ENCODE measurements around the gene DYNC2I2. TPM values are rescaled to one million over a fixed set of nuclear protein-coding genes. Genes with fewer than 3 reads are reported as not detected.

DYNC2I2 gene
- polyA plus RNA-seq, 1 of the 3 experiments (the other 2 are of a cell fraction) = 73.7 TPM

DNA sequence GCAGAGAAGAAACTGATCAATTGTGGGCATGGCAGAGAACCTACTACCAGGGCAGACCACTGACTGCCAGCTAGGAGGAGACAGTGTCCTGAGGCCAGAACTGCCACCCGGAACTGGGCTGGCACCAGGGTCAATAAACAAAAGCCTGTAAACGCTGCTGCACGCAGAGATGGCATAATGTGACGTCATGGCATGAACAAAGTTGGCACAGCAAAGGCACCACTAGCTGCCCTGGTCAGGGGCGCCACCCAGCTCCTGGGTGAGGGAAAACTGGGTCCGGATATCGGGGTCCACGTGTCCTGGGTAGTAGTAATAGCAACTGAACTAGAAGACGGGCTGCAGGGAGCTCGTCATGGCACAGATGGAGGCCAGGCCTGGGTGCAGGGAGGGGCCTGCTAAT, 32.1 kb downstream of the DYNC2I2 start (continued):
- TF ChIP-seq, protein P1, sequence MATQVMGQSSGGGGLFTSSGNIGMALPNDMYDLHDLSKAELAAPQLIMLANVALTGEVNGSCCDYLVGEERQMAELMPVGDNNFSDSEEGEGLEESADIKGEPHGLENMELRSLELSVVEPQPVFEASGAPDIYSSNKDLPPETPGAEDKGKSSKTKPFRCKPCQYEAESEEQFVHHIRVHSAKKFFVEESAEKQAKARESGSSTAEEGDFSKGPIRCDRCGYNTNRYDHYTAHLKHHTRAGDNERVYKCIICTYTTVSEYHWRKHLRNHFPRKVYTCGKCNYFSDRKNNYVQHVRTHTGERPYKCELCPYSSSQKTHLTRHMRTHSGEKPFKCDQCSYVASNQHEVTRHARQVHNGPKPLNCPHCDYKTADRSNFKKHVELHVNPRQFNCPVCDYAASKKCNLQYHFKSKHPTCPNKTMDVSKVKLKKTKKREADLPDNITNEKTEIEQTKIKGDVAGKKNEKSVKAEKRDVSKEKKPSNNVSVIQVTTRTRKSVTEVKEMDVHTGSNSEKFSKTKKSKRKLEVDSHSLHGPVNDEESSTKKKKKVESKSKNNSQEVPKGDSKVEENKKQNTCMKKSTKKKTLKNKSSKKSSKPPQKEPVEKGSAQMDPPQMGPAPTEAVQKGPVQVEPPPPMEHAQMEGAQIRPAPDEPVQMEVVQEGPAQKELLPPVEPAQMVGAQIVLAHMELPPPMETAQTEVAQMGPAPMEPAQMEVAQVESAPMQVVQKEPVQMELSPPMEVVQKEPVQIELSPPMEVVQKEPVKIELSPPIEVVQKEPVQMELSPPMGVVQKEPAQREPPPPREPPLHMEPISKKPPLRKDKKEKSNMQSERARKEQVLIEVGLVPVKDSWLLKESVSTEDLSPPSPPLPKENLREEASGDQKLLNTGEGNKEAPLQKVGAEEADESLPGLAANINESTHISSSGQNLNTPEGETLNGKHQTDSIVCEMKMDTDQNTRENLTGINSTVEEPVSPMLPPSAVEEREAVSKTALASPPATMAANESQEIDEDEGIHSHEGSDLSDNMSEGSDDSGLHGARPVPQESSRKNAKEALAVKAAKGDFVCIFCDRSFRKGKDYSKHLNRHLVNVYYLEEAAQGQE (IDR thresholded peaks at IDR 0.05; ENCODE audit: low read depth, low read length) = no peak
- no peak for TF ChIP-seq MEF2A (IDR thresholded peaks at IDR 0.05; ENCODE audit: borderline replicate concordance, low read depth)
- TF ChIP-seq TEAD4 (IDR thresholded peaks at IDR 0.05; ENCODE audit: borderline replicate concordance, insufficient read depth) = no peak

DNA sequence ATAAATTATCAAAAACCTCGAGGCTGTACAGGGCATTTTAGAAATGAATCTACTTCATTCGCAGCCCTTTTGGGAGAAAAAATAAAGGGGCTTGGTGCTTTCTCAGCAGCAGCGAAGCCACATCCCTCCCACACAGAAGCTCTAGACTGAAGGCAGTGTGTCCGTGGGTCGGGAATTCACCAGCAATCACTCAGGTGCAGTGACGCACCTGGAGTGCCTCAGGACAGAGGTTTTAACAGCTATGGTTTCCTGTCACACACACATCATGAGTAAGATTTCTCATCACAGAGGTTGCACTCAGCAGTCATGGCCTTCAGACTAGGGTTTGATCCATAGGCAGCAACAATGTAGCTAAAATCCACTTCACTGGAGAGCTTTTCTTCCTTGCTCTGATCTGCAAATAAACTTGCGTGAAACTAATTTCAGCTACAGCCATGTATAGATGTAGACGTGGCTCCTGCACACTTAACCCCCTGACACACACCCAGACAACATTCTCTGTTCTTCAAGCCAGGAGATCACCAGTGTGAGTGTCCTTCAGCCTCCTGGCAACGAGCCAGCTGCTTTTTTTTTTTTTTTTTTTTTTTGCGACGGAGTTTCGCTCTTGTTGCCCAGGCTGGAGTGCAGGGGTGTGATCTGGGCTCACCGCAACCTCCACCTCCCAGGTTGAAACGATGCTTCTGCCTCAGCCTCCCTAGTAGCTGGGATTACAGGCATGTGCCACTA, 34.8 kb downstream of the DYNC2I2 start:
- Histone ChIP-seq H3K27ac (ENCODE audit: low read depth in 2 of 2, low read length in 1 of 2) (no peak overlapping the region), H2AFZ (ENCODE audit: low read depth) (no peak overlapping the region), H3K4me1 (ENCODE audit: control insufficient read depth in 1 of 2, insufficient read depth in 2 of 2, low read depth in 1 of 2, low read length in 1 of 2) (no peaks in the 10 kb centered on the region), H3K9me2 (no peaks in the 10 kb centered on the region), H3K79me2 (ENCODE audit: insufficient read depth) (no peaks in the 10 kb centered on the region), H3K4me3 (ENCODE audit: low read depth in 2 of 2, low read length in 1 of 2) (no peak overlapping the region), H3K9me3 (no peaks in the 10 kb centered on the region), H3K9ac (no peak overlapping the region), H4K20me1 (ENCODE audit: insufficient read depth) (no peaks in the 10 kb centered on the region), H3K36me3 (replicated peaks in 1 of 2; ENCODE audit: control insufficient read depth in 1 of 2, insufficient read depth in 2 of 2, low read length in 1 of 2) (peaks cover 53 to 74% of the 10 kb centered on the region in 2 experiments), H3K4me2 (no peak overlapping the region), H3F3A (replicated peaks; ENCODE audit: insufficient read depth) (peaks cover 12% of the 10 kb centered on the region), H3K27me3 (ENCODE audit: insufficient read depth) (no peaks in the 10 kb centered on the region)
- 81% methylated on average over 13 of the region's 14 CpGs for WGBS (ENCODE audit: low lambda C conversion rate)
- DNase-seq = peak; percentile 30
- TF ChIP-seq, protein P2, sequence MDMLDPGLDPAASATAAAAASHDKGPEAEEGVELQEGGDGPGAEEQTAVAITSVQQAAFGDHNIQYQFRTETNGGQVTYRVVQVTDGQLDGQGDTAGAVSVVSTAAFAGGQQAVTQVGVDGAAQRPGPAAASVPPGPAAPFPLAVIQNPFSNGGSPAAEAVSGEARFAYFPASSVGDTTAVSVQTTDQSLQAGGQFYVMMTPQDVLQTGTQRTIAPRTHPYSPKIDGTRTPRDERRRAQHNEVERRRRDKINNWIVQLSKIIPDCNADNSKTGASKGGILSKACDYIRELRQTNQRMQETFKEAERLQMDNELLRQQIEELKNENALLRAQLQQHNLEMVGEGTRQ (IDR thresholded peaks at IDR 0.05; ENCODE audit: borderline replicate concordance, low read depth, low read length) = no peak
- TF ChIP-seq NRF1 (IDR thresholded peaks at IDR 0.05; ENCODE audit: low read depth, low read length) (no peak), YY1 (IDR thresholded peaks at IDR 0.05; ENCODE audit: low read depth) (no peak), TEAD4 (IDR thresholded peaks at IDR 0.05; ENCODE audit: borderline replicate concordance, insufficient read depth) (no peak), FOXJ3 (CRISPR knock-in tag; IDR thresholded peaks at IDR 0.05) (no peak), RCOR1 (IDR thresholded peaks at IDR 0.05; ENCODE audit: low read length) (no peak), SMC3 (IDR thresholded peaks at IDR 0.05; ENCODE audit: low read depth, low read length) (no peak), JUND (IDR thresholded peaks at IDR 0.05) (no peak), MEF2A (IDR thresholded peaks at IDR 0.05; ENCODE audit: borderline replicate concordance, low read depth) (no peak), GATA2 (CRISPR knock-in tag; IDR thresholded peaks at IDR 0.05) (no peak), RXRA (IDR thresholded peaks at IDR 0.05; ENCODE audit: borderline replicate concordance, low read depth) (no peak)
- TF ChIP-seq, protein P3, sequence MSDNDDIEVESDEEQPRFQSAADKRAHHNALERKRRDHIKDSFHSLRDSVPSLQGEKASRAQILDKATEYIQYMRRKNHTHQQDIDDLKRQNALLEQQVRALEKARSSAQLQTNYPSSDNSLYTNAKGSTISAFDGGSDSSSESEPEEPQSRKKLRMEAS (IDR thresholded peaks at IDR 0.05; ENCODE audit: low read depth) = no peak
- TF ChIP-seq, protein P4, sequence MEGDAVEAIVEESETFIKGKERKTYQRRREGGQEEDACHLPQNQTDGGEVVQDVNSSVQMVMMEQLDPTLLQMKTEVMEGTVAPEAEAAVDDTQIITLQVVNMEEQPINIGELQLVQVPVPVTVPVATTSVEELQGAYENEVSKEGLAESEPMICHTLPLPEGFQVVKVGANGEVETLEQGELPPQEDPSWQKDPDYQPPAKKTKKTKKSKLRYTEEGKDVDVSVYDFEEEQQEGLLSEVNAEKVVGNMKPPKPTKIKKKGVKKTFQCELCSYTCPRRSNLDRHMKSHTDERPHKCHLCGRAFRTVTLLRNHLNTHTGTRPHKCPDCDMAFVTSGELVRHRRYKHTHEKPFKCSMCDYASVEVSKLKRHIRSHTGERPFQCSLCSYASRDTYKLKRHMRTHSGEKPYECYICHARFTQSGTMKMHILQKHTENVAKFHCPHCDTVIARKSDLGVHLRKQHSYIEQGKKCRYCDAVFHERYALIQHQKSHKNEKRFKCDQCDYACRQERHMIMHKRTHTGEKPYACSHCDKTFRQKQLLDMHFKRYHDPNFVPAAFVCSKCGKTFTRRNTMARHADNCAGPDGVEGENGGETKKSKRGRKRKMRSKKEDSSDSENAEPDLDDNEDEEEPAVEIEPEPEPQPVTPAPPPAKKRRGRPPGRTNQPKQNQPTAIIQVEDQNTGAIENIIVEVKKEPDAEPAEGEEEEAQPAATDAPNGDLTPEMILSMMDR (IDR thresholded peaks at IDR 0.05) = no peak
- TF ChIP-seq, protein P5, sequence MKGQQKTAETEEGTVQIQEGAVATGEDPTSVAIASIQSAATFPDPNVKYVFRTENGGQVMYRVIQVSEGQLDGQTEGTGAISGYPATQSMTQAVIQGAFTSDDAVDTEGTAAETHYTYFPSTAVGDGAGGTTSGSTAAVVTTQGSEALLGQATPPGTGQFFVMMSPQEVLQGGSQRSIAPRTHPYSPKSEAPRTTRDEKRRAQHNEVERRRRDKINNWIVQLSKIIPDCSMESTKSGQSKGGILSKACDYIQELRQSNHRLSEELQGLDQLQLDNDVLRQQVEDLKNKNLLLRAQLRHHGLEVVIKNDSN (IDR thresholded peaks at IDR 0.05; ENCODE audit: borderline replicate concordance, low read depth) = no peak
- CTCF ChIA-PET = interaction anchor here (1.0 to 1.8 kb wide), 4 partner anchors 11 to 80 kb away, joined by 3 to 4 read pairs (median 3); partner anchors contain the start of gene PKN3
- POLR2A ChIA-PET = interaction anchor here (0.7 kb wide), 1 partner anchor 18 kb away, joined by 6 read pairs; no protein-coding TSS in a partner anchor

All from SK-N-SH (cell line).